DMS53 treated with DMSO at 0.1 percent for 48 hours (cell line): ENCODE data around the gene BMF.
A peak's percentile ranks its signal among the peaks of the same experiment; 100 is the strongest.

ENCODE experiments used
- DNase-seq: peaks from one replicate; lab custom pipeline; 2025; ENCODE audit not compliant: unreplicated experiment; lab: John Stamatoyannopoulos, UW

The BMF gene

DNA sequence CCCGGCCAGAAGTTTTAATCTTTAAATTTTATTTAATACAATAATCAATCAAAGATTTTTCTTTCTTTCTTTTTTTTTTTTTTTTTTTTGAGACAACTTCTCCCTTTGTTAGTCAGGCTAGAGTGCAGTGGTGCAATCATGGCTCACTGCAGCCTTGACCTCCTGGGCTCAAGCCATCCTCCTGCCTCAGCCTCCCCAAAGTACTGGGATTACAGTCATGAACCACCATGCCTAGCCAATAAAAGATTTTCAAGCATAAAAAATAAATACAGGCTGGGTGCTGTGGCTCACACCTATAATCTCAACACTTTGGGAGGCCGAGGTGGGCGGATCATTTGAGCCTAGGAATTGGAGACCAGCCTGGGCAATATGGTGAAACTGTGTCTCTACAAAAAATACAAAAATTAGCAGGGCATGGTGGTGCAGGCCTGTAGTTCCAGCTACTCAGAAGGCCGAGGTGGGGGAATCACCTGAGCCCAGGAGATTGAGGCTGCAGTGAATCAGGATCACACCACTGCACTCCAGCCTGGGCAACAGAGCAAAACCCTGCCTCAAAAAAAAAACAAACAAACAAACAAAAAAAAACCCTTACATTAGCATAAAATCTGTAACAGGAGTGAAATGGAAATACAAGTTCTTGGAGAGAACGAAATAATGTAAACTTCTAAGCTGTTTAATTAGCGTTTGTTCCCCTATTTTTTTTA lies 40.6 kb downstream of the BMF start:
- no peak for DNase-seq

DNA sequence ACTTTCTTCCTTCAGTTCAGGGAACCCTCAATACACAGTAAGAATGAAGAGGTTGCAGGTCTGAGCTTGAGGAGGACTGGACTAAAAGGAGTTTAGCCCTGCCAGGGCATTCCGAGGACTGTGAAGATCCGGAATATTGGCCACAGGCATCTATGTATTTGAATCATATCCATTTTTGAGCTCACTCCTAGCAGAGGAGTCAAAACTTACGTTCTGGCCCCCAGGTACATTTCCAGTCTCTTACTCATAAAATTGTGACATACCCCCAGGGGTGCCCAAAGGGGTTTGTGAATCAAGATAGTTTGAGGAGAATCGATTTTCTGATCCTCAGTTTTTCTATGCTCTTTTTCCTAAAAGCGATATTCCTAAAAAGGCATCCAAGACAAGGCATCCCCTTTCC lies 42.1 kb downstream of the BMF start:
- DNase-seq, result no peak

DNA sequence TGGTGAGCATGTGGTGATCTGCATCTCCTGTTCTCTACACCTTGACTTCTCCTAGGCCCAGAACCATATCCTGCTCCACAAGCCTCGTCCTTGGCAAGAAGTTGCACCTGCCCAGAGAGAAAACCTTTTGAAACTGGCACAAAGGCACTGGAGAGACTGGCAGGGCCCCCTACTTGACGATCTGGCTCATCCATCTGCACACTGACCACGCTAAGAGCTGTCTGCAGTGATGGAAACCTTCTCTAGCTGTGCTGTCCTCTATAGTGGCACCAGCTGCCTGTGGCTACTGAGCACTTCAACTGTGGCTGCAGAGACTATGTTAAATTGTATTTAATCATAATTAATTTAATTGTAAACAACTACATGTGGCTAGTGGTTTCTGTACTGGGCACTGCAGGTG lies 43.5 kb downstream of the BMF start:
- DNase-seq, result peak; percentile 30

DNA sequence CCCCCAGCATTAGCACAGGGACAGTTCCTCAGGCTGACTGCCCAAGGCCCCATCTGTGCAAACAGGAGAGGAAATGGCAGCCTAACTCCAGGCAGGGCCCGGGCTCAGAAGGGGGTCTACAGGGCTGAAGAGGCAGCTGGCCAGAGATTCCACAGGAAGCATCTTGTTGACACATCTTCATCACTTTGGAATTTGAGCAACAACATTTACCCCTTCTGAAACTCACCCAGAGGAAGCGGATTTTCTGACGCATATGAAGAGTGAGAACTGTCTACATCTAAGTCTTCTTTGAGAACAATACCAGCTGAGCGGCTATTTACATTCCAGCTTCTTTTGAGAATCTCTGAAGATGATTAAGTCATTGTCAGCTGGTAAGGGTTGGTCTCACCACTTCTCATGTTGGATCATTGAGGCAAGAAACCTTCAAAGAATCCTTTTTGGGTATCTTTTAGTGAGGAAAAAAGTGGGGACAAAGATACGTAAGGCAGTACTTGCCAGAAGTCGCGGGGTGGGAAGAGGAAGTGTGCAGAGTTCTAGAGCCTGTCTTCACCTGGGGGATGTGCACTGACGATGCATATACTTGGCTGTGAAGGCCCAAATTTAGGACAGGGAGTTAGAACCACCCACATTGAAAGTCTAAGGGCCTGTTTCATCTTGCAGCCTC lies 44.3 kb downstream of the BMF start:
- DNase-seq, result no peak

DNA sequence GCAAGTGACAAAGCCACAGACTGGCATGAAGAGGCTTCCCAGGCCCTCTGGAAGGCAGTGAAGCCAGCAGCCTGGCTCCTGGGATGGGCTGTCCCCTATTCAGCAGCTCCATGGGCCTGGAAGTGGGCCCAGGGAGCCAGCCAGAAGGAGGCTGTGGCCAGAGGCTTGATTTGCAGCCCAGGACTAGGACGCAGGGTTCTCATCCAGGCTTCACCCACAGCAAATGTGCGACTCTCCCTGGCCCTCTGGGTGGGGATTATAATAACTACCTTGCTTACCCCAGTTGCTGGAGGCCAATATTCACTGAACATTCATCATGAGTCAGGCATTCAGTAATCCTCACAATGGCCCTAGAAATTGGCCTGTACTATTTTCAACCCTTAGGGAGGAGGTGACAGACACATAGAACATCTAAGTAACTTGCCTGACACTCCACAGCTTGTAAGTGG lies 45.1 kb downstream of the BMF start:
- DNase-seq, result no peak

DNA sequence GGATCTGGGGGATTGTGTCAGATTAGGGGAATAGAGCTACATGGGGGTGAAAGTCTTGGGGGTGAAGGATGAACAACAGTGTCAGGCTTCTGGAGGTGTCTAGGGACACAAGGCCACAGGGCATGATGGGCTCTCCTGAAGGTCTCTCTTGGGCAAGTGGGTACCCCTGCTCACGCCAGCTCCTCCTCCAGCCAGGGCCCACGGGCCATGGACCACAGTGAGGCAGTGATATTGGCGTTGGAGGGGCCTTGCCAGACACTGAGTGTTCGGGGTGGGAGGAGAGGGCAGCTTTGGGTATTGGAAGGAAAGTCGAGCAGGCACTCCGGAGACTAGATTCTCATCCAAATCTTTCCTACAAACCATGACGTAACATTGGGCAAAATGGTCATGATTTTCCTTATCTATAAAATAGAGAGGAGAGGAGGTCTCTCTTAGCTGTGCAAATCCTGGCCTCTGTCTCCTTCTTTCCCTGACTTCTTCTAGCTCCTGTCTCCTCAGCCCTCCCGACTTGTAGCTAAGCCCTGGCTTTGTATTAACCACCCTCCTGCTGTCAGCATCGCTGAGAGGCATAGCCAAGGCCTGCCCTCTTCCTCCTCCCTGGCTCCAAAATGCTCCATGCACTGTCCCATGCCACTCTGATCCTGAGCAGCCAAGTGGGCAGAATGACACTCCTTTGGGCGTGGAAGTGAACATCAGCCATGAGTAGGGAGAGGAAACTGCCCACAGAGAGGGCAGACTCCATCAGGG lies 45.7 kb downstream of the BMF start:
- no peak for DNase-seq

DNA sequence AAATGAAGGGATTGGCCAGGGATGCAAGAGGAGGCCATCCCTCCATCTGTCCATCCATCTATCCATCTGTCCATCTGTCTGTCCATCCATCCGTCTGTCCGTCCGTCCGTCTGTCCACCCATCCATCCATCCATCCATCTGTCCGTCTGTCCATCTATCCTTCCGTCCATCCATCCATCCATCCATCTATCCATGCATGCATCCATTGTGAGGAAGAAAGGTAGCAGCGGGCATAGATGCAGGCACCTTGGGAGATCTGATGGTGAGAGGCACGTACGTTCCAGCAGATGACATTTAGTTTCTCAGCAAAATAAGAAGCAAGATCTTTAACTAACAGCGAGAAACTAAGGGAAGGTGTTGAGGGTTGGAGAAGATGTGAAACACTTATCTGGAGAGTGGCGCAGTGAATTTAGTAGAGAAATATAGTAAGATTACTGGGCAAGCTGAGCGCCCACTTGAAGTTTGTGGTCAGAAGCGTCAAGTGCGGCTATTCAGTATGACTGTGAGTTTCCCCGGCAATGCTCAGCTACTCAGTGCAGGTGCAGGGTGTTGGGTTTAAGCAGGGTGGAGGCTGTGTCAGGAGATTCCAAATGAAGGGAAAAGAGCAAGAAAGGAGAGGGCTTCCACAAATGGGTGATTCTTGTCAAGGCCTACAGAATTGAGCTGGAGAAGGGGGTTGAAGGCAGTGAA lies 47.3 kb downstream of the BMF start:
- no peak for DNase-seq

DNA sequence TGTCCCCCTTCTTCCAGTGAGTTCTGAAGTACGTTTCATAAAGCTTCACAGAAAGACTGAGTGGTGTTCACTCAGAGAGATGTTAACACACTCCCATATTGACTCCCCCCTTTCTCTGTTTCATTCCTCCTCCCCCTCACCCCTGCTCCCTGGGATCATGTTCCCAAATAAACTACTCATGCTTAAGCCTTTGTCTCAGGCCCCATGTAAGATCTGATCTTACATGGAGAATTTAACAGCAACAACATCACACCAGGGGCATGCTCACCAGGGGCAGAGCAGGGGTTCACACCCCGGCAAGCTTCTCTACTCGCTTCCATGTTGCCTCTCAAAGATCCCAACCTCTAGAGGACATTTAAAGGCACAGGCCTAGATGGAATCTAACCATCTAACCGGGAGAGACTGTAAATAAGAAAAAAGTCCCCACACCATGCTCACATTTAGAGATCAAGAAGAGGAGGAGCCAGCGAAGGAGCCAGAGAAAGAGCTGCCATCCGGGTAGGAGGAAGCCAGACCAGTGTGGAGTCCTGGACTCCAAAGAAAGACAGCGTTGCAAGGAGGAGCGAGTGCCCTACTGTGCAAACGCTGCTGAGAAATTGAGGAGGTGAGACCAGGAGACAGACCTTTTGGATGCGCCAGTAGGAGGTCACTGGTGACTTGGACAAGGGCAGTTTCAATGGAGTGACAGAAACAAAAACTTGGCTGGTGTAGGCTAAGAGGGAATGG lies 48.3 kb downstream of the BMF start:
- DNase-seq, result no peak

DNA sequence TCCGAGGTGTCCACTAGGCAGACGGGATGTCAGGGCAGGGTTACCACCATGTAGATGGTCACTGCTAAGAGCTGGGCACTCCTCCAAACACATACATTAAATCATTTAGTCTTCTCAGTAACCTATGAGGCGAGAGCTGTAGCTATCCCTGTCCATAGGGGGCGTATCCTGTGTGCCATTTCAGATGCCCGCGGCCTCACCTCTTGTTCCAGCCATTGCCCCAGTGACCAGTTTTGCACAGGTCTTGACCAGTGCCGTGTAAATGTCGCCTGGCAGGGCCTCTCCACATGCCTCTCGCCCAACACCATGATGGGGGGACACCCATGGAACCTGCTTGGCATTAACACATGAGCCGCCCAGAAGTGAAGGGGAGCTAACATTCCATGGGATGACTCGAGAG lies 48.9 kb downstream of the BMF start:
- no peak for DNase-seq

DNA sequence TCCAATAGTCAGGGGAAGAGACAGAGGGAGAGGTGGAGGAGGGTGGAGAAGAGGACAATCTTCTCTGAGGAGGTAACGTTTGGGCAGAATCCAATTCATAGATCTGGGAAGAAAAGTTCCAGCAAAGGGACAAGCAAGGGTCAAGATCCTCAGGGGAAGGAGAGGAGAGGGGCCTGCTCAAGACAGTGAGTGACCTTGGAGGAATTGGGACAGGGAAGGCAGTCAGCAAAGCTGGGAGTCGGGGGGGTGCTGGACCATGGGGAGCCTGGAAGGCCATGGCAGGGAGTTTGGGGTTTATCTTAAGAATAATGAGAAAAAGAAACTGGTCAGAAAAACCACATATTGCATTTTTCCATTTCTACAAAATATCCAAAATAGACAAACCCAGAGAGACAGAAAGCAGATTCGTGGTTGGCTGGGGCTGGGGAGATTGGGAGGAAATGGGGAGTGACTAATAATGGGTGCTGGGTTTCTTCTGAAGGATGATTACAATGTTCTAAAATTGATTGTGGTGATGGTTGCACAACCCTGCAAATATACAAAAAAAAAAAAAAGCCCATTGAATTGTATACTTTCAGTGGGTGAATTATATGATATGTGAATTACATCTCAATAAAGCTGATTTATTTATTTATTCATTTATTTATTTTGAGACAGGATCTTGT lies 50.1 kb downstream of the BMF start:
- no peak for DNase-seq

DNA sequence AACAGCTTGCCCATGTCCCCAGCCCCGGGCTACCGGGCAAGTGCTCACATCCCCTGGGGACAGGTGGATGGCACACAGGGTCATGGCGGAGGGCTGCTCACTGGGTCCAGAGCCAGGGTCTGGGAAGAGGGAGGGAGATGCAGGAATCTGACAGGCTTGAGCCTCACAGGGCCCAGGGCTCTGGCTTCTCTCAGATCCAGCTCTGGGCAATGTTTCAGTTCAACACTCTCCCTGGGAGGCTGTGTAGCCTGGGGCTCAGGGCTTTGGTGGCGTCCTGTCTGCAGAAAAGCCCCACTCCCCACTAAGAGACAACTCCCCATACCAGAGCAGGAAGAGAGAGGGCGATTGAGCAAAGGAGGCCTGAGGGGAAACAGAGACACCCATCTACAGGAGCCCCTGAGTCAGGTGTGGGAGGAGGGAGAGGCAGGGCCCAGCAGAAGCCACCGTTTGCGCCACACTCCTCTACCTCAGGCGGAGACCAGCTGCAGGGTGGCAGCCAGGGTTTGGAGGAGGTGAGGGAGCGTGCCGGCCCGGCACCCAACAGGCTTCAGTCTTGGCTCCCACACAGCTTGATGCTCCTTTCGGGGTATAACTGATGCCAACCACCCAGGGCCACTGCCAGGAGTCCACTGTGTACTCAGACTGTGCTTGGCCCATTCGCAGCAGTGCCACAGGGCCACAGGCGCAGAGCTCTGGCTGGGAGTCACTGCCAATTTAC lies 52.9 kb downstream of the BMF start:
- DNase-seq, result no peak

DNA sequence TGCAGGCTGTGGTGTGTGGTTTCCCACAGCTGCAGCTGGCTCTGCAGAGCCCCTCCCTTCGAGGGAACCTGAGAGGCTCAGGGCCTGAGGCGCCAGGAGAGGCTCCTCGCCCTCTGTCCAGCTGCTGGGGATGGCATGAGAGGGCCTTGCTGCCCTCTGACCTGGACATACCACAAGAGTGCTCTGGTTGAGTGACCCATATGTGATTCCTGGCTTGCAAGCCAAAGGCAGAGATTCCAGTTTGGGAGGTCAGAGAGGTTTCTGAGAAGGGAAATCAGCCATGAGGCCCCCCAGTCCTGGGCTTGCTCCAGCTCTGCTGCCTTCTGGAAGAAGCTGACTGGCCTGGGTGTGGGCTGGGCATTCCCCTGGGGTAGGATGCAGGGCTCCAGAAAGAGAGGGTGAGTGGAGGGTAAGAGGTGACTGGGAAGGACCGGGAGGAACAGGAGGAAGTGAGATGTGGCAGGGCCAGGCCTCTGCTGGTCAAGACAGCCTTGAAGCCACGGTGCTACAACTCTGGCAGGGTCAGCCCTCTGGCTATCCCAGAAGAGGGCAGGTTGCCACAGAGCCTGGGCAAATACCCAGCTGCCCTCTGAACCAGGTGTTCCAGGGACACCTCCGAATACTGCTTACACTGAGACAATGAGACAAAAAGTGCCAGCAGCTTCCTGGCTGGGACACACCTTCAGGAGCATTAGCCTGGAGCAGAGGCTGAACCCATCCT lies 53.7 kb downstream of the BMF start:
- DNase-seq, result peak; percentile 66

DNA sequence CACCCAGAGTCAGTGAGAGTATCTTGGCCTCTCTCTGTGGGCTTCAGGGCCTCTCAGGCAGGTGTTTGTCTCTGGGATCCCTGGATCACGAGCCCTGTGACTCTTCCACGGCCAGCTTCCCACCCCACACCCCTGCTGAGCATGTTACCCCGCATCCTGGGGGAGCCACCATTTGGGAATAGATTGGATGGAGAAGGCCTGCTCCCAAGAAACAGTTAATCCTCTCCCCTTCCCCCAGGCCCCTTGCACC lies 54.1 kb downstream of the BMF start:
- DNase-seq, result no peak

DNA sequence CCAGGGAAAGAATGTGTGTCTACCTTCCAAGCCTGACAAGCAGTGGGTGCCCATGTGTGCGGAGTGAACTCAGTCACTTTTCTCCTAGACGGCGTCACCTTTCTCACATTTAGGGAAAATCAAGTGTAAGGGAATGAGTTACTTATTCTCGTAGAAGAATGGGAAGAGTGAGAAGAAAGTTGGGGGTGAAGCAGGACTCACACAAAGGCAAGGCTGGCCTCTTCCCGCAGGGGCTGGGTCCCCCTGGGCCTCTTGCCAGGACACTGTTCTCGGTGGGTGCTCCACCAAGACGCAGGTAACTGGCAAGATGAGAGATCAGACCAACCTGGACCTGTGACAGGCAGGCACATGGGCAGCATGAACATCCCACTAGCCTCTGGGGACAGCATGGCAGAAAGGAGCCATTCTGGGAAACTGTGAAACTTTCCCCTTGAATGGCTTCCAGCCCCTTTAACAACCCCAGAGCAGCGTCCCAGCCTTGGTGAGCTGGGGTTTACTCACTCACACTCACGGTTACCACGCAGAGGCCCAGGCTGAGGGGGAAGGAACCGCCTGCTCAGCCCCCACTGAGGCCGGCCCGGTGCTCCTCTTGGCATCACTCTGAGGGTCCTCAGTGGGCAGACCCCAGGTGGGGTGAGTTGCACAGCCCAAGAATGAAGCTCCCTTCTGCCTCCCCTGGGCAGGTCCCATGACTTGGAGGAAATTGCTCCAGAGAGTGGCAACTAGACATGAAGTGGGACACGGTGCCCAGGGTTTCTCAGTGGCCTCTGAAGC lies 54.7 kb downstream of the BMF start:
- no peak for DNase-seq

DNA sequence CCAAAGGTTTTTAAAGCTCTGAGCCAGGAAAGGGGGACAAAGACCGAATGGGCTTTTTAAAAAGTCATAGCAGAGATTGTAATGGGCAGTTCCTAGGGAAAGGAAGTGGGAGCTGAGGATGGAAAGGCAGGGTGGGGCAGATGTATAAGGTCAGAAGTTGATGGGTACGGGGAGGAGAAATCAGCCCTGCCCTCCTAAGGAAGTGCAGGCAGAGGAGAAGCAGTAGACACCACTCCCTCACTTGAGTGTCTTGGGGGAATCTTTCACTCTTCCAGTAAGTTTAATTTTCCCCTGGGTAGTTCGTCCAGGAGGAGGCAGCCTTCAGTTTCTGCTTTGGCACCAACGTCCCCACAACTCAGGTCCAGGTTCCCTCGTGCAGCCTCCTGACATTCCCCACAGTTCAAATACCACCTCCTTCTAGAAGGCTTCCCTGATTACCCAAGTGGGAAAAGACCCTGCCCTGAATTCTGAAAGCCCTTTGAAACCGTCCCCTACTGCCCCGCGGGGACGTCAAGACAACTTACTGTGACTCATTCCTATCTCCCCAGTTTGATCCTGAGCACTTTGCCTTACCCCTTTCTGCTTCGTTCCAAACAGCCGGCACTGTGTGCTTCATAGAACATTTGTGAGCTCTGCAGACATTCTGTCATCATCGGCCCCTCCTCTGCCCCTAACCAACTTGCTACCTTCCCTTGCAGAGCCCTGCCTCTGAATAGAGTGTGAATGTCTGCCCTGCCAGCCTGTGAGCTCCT lies 55.4 kb downstream of the BMF start:
- DNase-seq, result no peak

DNA sequence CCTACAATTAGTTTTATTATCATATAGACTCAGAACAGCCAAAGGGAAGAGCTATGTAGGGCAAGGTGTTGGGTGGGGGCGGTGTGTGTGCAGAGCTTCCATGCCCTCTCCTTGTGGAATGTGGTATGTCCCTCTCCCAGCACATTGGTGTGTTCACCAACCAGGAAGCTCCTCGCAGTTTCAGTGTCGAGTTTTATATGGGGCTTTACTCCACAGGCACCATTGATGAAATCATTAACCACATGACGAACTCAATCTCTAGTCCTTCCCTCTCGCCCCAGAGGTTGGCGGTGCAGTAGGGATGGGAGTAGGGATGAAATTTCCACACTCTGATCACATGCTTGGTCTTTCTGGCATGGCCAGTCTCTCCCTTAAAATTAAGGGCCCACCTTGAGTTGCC lies 56.1 kb downstream of the BMF start:
- DNase-seq, result no peak

DNA sequence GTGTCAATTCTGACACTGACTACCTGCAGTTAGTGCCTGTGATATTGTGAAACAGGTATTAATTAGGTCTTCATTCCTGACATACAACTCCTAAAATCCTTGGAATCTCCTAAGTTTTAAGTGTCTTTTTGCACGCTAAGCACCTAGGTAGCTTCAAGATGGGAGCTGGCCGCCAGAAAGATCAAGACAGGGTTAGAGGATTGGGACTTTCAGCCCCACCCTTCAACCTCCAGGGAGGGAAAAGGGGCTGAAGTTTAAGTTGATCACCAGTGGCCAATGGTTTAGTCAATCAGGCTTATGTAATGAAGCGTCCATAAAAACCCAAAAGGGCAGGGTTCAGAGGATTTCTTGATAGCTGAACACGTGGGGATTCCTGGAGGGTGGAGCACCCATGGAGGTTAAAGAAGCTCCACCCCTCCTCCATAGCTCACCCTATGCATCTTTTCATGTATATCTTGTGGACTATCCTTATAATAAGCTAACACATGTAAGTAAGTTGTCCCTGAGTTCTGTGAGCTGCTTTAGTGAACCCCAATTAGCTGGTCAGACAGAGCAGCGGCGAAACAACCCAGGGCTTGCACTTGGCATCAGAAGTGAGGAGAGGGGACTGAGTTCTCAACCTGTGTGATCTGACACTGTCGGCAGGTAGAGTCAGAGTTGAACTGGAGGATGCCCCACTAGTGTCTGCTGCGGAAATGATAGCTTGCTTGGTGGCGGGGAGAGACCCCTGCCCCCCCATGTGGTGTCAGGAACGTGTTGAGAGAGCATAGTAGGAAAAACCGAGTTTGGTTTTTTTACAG lies 56.9 kb downstream of the BMF start:
- DNase-seq, result no peak
